Karpas-422 (cell line): ENCODE measurements around the gene ERC2. TPM values are rescaled to one million over a fixed set of nuclear protein-coding genes. Genes with fewer than 3 reads are reported as not detected.

ENCODE experiments used
- DNase-seq: peaks from one replicate; pipeline ENCODE4 v3.0.0-alpha.2; 2015
- H2AFZ ChIP-seq: fragments of 200-600 bp; sonication (generic); 2 replicates; pipeline ENCODE4 v1.6.1; 2014; ENCODE audit warnings: antibody characterized with exemption, low read length, mixed read lengths
- H3K27ac ChIP-seq: fragments of 200-600 bp; sonication (generic); 2 replicates; pipeline ENCODE4 v1.5.1; 2014; ENCODE audit warnings: mild to moderate bottlenecking, low read length, moderate library complexity
- H3K27me3 ChIP-seq: fragments of 200-600 bp; sonication (generic); 2 replicates; pipeline ENCODE4 v1.6.1; 2014; ENCODE audit warnings: low read length, mixed read lengths
- H3K36me3 ChIP-seq: fragments of 200-600 bp; sonication (generic); 2 replicates; pipeline ENCODE4 v1.6.1; 2014; ENCODE audit warnings: low read length, mixed read lengths; ENCODE audit not compliant: insufficient read depth
- H3K4me1 ChIP-seq: fragments of 200-600 bp; sonication (generic); 2 replicates; pipeline ENCODE4 v1.6.1; 2014; ENCODE audit warnings: mild to moderate bottlenecking, low read length, mixed read lengths
- H3K4me2 ChIP-seq: fragments of 200-600 bp; sonication (generic); 2 replicates; pipeline ENCODE4 v1.6.1; 2014; ENCODE audit warnings: low read length, low read depth, mild to moderate bottlenecking; ENCODE audit not compliant: poor library complexity, severe bottlenecking
- H3K4me3 ChIP-seq: fragments of 200-600 bp; sonication (generic); 2 replicates; pipeline ENCODE4 v1.5.1; 2014; ENCODE audit warnings: mild to moderate bottlenecking, antibody characterized with exemption, low read length, mixed read lengths
- H3K79me2 ChIP-seq: fragments of 200-600 bp; sonication (generic); 2 replicates; pipeline ENCODE4 v1.6.1; 2014; ENCODE audit warnings: mild to moderate bottlenecking, low read length, mixed read lengths
- H3K9ac ChIP-seq: fragments of 200-600 bp; sonication (generic); 2 replicates; pipeline ENCODE4 v1.6.0; 2014; ENCODE audit warnings: low read length
- H3K9me2 ChIP-seq: fragments of 200-600 bp; sonication (generic), shearing (Covaris generic); replicated peaks from 2 replicates; pipeline ENCODE4 v1.6.0; 2014; ENCODE audit warnings: mild to moderate bottlenecking, low read length, moderate library complexity; ENCODE audit not compliant: insufficient read depth
- H3K9me3 ChIP-seq: fragments of 300-700, 200-600 bp; sonication (generic); 2 replicates; pipeline ENCODE4 v1.6.1; 2014; ENCODE audit warnings: low read length, mixed read lengths
- H4K20me1 ChIP-seq: fragments of 200-600 bp; sonication (generic); 2 replicates; pipeline ENCODE4 v1.6.1; 2014; ENCODE audit warnings: mild to moderate bottlenecking, antibody characterized with exemption, low read length, low read depth; ENCODE audit not compliant: insufficient read depth
- total RNA-seq: library from RNA; depleted of rRNA; stranded (reverse); fragments of >200 nt; shearing (Covaris generic); gene quantifications from 2 replicates; pipeline ENCODE4 v1.2.3, GENCODE V29; 2014; ENCODE audit warnings: low replicate concordance

ERC2 gene
- total RNA-seq, 1 experiment from 2014 or later, result 3.7 TPM

GRCh38 chr3:55538158-55538557, 930.1 kb downstream of the ERC2 start:
- Histone ChIP-seq H3K79me2 (no peaks in the 10 kb centered on the region), H3K36me3 (no peaks in the 10 kb centered on the region), H2AFZ (no peak overlapping the region), H3K9me3 (no peaks in the 10 kb centered on the region), H3K4me1 (no peaks in the 10 kb centered on the region), H3K4me2 (no peak overlapping the region), H3K27ac (no peak overlapping the region), H3K9me2 (no peaks in the 10 kb centered on the region), H3K4me3 (no peak overlapping the region), H4K20me1 (no peaks in the 10 kb centered on the region), H3K27me3 (no peaks in the 10 kb centered on the region; the same call in 1 of the 2 replicates), H3K9ac (no peak overlapping the region)
- no peak for DNase-seq

GRCh38 chr3:55537563-55537962, 930.7 kb downstream of the ERC2 start:
- H3K9me3 ChIP-seq, result no peaks in the 10 kb centered on the region
- no peak overlapping the region for H3K9ac ChIP-seq
- no peak overlapping the region for H3K27ac ChIP-seq
- H3K27me3 ChIP-seq, result no peaks in the 10 kb centered on the region; the same call in 1 of the 2 replicates
- no peaks in the 10 kb centered on the region for H3K36me3 ChIP-seq
- H4K20me1 ChIP-seq, result no peaks in the 10 kb centered on the region
- H3K79me2 ChIP-seq, result no peaks in the 10 kb centered on the region
- H3K4me1 ChIP-seq, result no peaks in the 10 kb centered on the region
- no peak overlapping the region for H3K4me3 ChIP-seq
- no peak for DNase-seq
- no peak overlapping the region for H3K4me2 ChIP-seq
- no peaks in the 10 kb centered on the region for H3K9me2 ChIP-seq
- H2AFZ ChIP-seq, result no peak overlapping the region

GRCh38 chr3:55537129-55537528, 931.1 kb downstream of the ERC2 start:
- Histone ChIP-seq H3K4me1 (no peaks in the 10 kb centered on the region), H3K27ac (no peak overlapping the region), H3K36me3 (no peaks in the 10 kb centered on the region), H3K9me2 (no peaks in the 10 kb centered on the region), H3K4me3 (no peak overlapping the region), H3K4me2 (no peak overlapping the region), H3K9ac (no peak overlapping the region), H4K20me1 (no peaks in the 10 kb centered on the region), H3K79me2 (no peaks in the 10 kb centered on the region), H2AFZ (no peak overlapping the region), H3K27me3 (no peaks in the 10 kb centered on the region; the same call in 1 of the 2 replicates), H3K9me3 (no peaks in the 10 kb centered on the region)
- no peak for DNase-seq

- Histone ChIP-seq H3K9ac (no peak overlapping the region), H2AFZ (no peak overlapping the region), H3K9me2 (no peaks in the 10 kb centered on the region), H3K27me3 (no peaks in the 10 kb centered on the region), H3K79me2 (no peaks in the 10 kb centered on the region), H3K9me3 (no peaks in the 10 kb centered on the region), H3K4me2 (no peak overlapping the region), H3K4me1 (no peaks in the 10 kb centered on the region), H3K36me3 (no peaks in the 10 kb centered on the region), H3K27ac (no peak overlapping the region), H3K4me3 (no peak overlapping the region), H4K20me1 (no peaks in the 10 kb centered on the region)
- no peak for DNase-seq
Observed at GRCh38 chr3:55534876-55535275, 933.4 kb downstream of the ERC2 start.

- no peaks in the 10 kb centered on the region for H3K27me3 ChIP-seq
- H4K20me1 ChIP-seq, result no peaks in the 10 kb centered on the region
- no peak overlapping the region for H3K4me3 ChIP-seq
- no peak overlapping the region for H3K27ac ChIP-seq
- H3K79me2 ChIP-seq, result no peaks in the 10 kb centered on the region
- no peaks in the 10 kb centered on the region for H3K36me3 ChIP-seq
- no peak overlapping the region for H3K9ac ChIP-seq
- H2AFZ ChIP-seq, result no peak overlapping the region
- no peak overlapping the region for H3K4me2 ChIP-seq
- H3K9me2 ChIP-seq, result no peaks in the 10 kb centered on the region
- H3K4me1 ChIP-seq, result no peaks in the 10 kb centered on the region
- DNase-seq, result no peak
- H3K9me3 ChIP-seq, result no peaks in the 10 kb centered on the region
Observed at GRCh38 chr3:55532806-55533205, 935.5 kb downstream of the ERC2 start.

- no peaks in the 10 kb centered on the region for H4K20me1 ChIP-seq
- H3K4me1 ChIP-seq, result no peaks in the 10 kb centered on the region
- H3K9me3 ChIP-seq, result no peaks in the 10 kb centered on the region
- H3K4me2 ChIP-seq, result no peak overlapping the region
- no peak overlapping the region for H3K9ac ChIP-seq
- no peaks in the 10 kb centered on the region for H3K36me3 ChIP-seq
- no peak overlapping the region for H3K4me3 ChIP-seq
- DNase-seq, result no peak
- no peak overlapping the region for H3K27ac ChIP-seq
- no peaks in the 10 kb centered on the region for H3K9me2 ChIP-seq
- no peaks in the 10 kb centered on the region for H3K79me2 ChIP-seq
- H2AFZ ChIP-seq, result no peak overlapping the region
- no peaks in the 10 kb centered on the region for H3K27me3 ChIP-seq
Observed at GRCh38 chr3:55531321-55531720, 936.9 kb downstream of the ERC2 start.

GRCh38 chr3:55527361-55527760, 940.9 kb downstream of the ERC2 start:
- Histone ChIP-seq H3K27me3 (no peaks in the 10 kb centered on the region), H2AFZ (no peak overlapping the region), H4K20me1 (no peaks in the 10 kb centered on the region), H3K36me3 (no peaks in the 10 kb centered on the region), H3K4me1 (peaks cover 3% of the 10 kb centered on the region), H3K4me3 (no peak overlapping the region), H3K9ac (no peak overlapping the region), H3K9me3 (no peaks in the 10 kb centered on the region), H3K9me2 (no peaks in the 10 kb centered on the region), H3K27ac (no peak overlapping the region), H3K4me2 (no peak overlapping the region), H3K79me2 (no peaks in the 10 kb centered on the region)
- no peak for DNase-seq

GRCh38 chr3:55526332-55527030, 941.8 kb downstream of the ERC2 start:
- no peak overlapping the region for H3K27ac ChIP-seq
- no peaks in the 10 kb centered on the region for H3K9me3 ChIP-seq
- H3K79me2 ChIP-seq, result no peaks in the 10 kb centered on the region
- no peaks in the 10 kb centered on the region for H3K36me3 ChIP-seq
- DNase-seq, result no peak
- H4K20me1 ChIP-seq, result no peaks in the 10 kb centered on the region
- H3K27me3 ChIP-seq, result no peaks in the 10 kb centered on the region
- no peak overlapping the region for H3K4me2 ChIP-seq
- peaks cover 8% of the 10 kb centered on the region for H3K4me1 ChIP-seq
- no peaks in the 10 kb centered on the region for H3K9me2 ChIP-seq
- no peak overlapping the region for H3K9ac ChIP-seq
- no peak overlapping the region for H2AFZ ChIP-seq
- no peak overlapping the region for H3K4me3 ChIP-seq
